Esophagus muscularis mucosa (tissue), 4 donors: ENCODE results near the gene RPH3AL.

Experiments used
- CTCF ChIP-seq, 3 experiments: fragments of 200-600 bp in 2 of 3; fragments of 450-650 bp in 1 of 3; sonication (generic) in 2 of 3; IDR thresholded peaks; one replicate each; pipeline ENCODE4 v1.5.1; 2017 to 2019; ENCODE audit warnings: antibody characterized with exemption in 3 of 3, mild to moderate bottlenecking in 2 of 3, moderate library complexity in 1 of 3
- EP300 ChIP-seq: sonication (generic); formaldehyde crosslinking; IDR thresholded peaks from one replicate; pipeline ENCODE4 v1.6.1; 2017; ENCODE audit warnings: antibody characterized with exemption
- POLR2A ChIP-seq: fragments of 450-650 bp; IDR thresholded peaks from one replicate; pipeline ENCODE4 v1.6.1; 2017; ENCODE audit warnings: antibody characterized with exemption, moderate library complexity, mild to moderate bottlenecking, low read depth
- POLR2AphosphoS5 ChIP-seq, 2 donors: sonication (generic); formaldehyde crosslinking; IDR thresholded peaks; one replicate each; pipeline ENCODE4 v1.6.1; 2017; ENCODE audit warnings: antibody characterized with exemption in 2 of 2

DNA sequence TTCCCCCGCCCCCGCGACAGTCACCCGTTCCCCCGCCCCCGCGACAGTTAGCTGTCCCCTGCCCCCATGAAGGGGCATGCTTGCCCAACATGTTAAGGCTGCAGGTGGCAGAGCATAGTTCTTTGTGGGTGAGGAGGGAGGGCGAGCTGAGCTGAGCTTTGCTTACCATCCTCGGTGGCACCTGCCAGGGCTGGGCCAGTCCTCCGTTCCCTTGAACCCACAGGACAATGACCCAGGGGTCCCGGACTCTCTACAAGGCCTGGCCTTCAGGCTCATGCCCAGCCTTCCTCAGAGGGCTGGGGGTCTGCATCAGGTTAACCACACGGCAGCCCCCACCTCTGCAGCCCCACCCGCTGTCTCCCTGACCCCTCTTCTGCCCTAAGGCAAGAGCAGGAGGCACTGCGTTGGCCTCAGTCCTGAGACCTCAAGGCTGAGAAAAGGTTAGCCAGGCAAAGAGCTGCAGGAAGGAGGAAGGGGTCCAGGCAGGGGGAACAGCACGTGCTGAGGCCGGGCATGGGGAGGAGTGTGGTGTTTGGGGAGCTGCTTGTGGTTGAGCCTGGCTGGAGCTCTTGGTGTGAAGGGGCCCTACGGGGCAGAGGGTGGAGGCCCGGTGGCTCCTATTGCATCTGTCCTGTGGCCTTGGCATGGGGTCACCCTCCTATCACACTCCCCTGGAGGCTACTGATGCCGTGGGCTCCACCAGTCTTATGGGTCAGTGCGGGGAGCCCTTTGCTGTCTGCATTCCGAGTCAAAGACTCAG is 159.8 kb downstream of the RPH3AL start:
- TF ChIP-seq CTCF (IDR thresholded peaks at IDR 0.05) (no peak), POLR2A (no peak), EP300 (no peak), POLR2AphosphoS5 (IDR thresholded peaks at IDR 0.05) (no peak)
